GM19035 (cell line): Measurements from ENCODE around the gene COPS3.
A peak's percentile ranks its signal among the peaks of the same experiment; 100 is the strongest.

Experiments used
- ATAC-seq: cut with Tn5 transposase; IDR thresholded peaks from one replicate; pipeline ENCODE4 v1.9.1; 2021; ENCODE audit not compliant: unreplicated experiment

The COPS3 gene

GRCh38 chr17:17221329-17221728 lies 59.7 kb downstream of the COPS3 start:
- ATAC-seq: no peak

- ATAC-seq: no peak
Observed at GRCh38 chr17:17220529-17220928, 60.5 kb downstream of the COPS3 start.

GRCh38 chr17:17217995-17218394 lies 63.1 kb downstream of the COPS3 start:
- no peak for ATAC-seq

- ATAC-seq: no peak
Observed at GRCh38 chr17:17216776-17217175, 64.3 kb downstream of the COPS3 start.

- ATAC-seq: no peak
Observed at GRCh38 chr17:17216236-17216635, 64.8 kb downstream of the COPS3 start.

- no peak for ATAC-seq
Observed at GRCh38 chr17:17215575-17215974, 65.5 kb downstream of the COPS3 start.

- ATAC-seq: no peak
Observed at GRCh38 chr17:17214646-17215436, 66.2 kb downstream of the COPS3 start.

GRCh38 chr17:17213775-17214174 lies 67.3 kb downstream of the COPS3 start:
- no peak for ATAC-seq

- no peak for ATAC-seq
Observed at GRCh38 chr17:17207998-17208397, 73.0 kb downstream of the COPS3 start.

GRCh38 chr17:17206913-17207335 lies 74.1 kb downstream of the COPS3 start:
- ATAC-seq: no peak

GRCh38 chr17:17206124-17206912 lies 74.7 kb downstream of the COPS3 start, which contains the start of gene PLD6:
Gene PLD6, minus strand, starts transcription at chr17:17206333. Its CDS starts 47 bp downstream, at chr17:17206286.
- peak; percentile 70 for ATAC-seq

- peak; percentile 47 for ATAC-seq
Observed at GRCh38 chr17:17205368-17206123, 75.5 kb downstream of the COPS3 start.

GRCh38 chr17:17204635-17205231 lies 76.3 kb downstream of the COPS3 start:
- no peak for ATAC-seq

GRCh38 chr17:17204041-17204591 lies 76.9 kb downstream of the COPS3 start:
- no peak for ATAC-seq

GRCh38 chr17:17203173-17203730 lies 77.8 kb downstream of the COPS3 start:
- no peak for ATAC-seq

- no peak for ATAC-seq
Observed at GRCh38 chr17:17201907-17202306, 79.1 kb downstream of the COPS3 start.

GRCh38 chr17:17201271-17201670 lies 79.8 kb downstream of the COPS3 start:
- no peak for ATAC-seq

- no peak for ATAC-seq
Observed at GRCh38 chr17:17200831-17201230, 80.2 kb downstream of the COPS3 start.

GRCh38 chr17:17200311-17200710 lies 80.7 kb downstream of the COPS3 start:
- no peak for ATAC-seq

- ATAC-seq: no peak
Observed at GRCh38 chr17:17198281-17198680, 82.8 kb downstream of the COPS3 start.
